Limb (tissue), 2 donors: Measurements from ENCODE around the gene ACOD1.

Source experiments
- DNase-seq, 2 donors: peaks; one replicate each; pipeline ENCODE4 v3.0.0-alpha.2; 2016; ENCODE audit errors: extremely low spot score in 2 of 2

Gene ACOD1

GRCh38 chr13:76991432-76991795, 43.1 kb downstream of the ACOD1 start:
- DNase-seq, result no peak

GRCh38 chr13:76991796-76992547, 43.7 kb downstream of the ACOD1 start, which contains the start of gene CLN5:
Gene CLN5 (plus strand): TSS chr13:76992081. CDS start chr13:76992099, 18 bp downstream.
- peak; percentile 80 to 90 for DNase-seq

GRCh38 chr13:76992548-76993001, 44.3 kb downstream of the ACOD1 start:
- peak; percentile 13 to 38 for DNase-seq

- no peak for DNase-seq
Measured at GRCh38 chr13:76993021-76993420, 44.7 kb downstream of the ACOD1 start.

- no peak for DNase-seq
Measured at GRCh38 chr13:76993473-76993872, 45.2 kb downstream of the ACOD1 start.

GRCh38 chr13:76994281-76994680, 46.0 kb downstream of the ACOD1 start:
- DNase-seq, result no peak

GRCh38 chr13:77000475-77000874, 52.2 kb downstream of the ACOD1 start:
- DNase-seq, result no peak

GRCh38 chr13:77001540-77001939, 53.2 kb downstream of the ACOD1 start:
- no peak for DNase-seq

- DNase-seq, result no peak
Measured at GRCh38 chr13:77001963-77002587, 53.8 kb downstream of the ACOD1 start.

GRCh38 chr13:77002590-77003190, 54.4 kb downstream of the ACOD1 start:
- DNase-seq, result peak in 1 of 2 donors; percentile 52
